AG09309 (cell line): ENCODE data around the gene NUP214.

Experiments used
- DNase-seq: peaks from one replicate; pipeline ENCODE4 v3.0.0-alpha.2; 2010; ENCODE audit warnings: low read depth
- H3K4me3 ChIP-seq: 2 replicates; pipeline ENCODE4 v1.5.1; 2011; ENCODE audit warnings: mild to moderate bottlenecking, low read depth, low read length, moderate library complexity; ENCODE audit not compliant: control insufficient read depth
- TF ChIP-seq, protein P1 (sequence below): IDR thresholded peaks from 2 replicates; pipeline ENCODE4 v1.5.1; 2011; ENCODE audit warnings: mild to moderate bottlenecking, low read depth, low read length, inconsistent platforms; ENCODE audit not compliant: insufficient read depth, control insufficient read depth; ENCODE audit errors: missing control alignments

Gene NUP214

GRCh38 chr9:131122158-131122557, 3.2 kb upstream of the NUP214 start:
- TF ChIP-seq, protein P1, sequence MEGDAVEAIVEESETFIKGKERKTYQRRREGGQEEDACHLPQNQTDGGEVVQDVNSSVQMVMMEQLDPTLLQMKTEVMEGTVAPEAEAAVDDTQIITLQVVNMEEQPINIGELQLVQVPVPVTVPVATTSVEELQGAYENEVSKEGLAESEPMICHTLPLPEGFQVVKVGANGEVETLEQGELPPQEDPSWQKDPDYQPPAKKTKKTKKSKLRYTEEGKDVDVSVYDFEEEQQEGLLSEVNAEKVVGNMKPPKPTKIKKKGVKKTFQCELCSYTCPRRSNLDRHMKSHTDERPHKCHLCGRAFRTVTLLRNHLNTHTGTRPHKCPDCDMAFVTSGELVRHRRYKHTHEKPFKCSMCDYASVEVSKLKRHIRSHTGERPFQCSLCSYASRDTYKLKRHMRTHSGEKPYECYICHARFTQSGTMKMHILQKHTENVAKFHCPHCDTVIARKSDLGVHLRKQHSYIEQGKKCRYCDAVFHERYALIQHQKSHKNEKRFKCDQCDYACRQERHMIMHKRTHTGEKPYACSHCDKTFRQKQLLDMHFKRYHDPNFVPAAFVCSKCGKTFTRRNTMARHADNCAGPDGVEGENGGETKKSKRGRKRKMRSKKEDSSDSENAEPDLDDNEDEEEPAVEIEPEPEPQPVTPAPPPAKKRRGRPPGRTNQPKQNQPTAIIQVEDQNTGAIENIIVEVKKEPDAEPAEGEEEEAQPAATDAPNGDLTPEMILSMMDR, result no peak
- no peak for DNase-seq
- H3K4me3 ChIP-seq, result no peak overlapping the region

GRCh38 chr9:131125038-131125287, 423 bp upstream of the NUP214 start:
- TF ChIP-seq, protein P1, result no peak
- no peak for DNase-seq

GRCh38 chr9:131126059-131126426, 657 bp downstream of the NUP214 start:
- TF ChIP-seq, protein P1, result no peak
- no peak for DNase-seq
- peak overlapping the region; percentile 99 for H3K4me3 ChIP-seq

More at GRCh38 chr9:131125038-131125287, 423 bp upstream of the NUP214 start:
- H3K4me3 ChIP-seq, result peak overlapping the region; percentile 99

DNA sequence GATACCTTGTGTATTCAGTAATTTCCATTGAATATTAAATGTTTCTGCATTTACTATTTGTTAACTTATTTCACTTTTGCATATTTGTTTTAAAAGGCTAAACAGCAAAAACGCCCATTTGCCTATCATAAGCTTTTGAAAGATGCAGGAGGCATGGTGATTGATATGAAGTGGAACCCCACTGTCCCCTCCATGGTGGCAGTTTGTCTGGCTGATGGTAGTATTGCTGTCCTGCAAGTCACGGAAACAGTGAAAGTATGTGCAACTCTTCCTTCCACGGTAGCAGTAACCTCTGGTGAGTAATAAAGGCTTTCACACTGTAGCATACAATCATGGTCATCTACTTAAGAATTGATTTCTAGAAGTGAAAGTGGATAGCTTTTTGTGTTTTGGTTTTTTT, 3.8 kb downstream of the NUP214 start:
- no peak overlapping the region for H3K4me3 ChIP-seq
- TF ChIP-seq, protein P1, result no peak
- no peak for DNase-seq

DNA sequence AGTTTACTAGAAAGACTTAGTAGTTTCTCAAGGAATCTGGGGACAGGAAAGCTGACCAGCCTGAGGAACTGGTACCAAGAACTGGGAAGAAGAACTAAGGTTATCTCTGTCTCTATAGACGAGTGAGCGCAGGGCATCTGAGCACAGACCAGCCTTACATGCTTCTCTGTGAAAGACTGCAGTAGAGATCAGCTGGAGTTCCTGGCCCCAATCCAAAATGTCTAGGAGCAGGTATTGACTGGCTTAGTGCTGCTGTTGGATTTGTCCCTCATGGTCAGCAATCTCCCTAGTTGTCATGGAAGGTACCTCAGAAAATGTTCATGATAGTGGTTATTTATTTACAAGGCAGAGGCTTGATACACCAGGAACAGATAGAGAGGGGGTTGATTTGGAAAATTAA, 13.3 kb downstream of the NUP214 start:
- no peak overlapping the region for H3K4me3 ChIP-seq
- TF ChIP-seq, protein P1, result no peak
- DNase-seq, result no peak

DNA sequence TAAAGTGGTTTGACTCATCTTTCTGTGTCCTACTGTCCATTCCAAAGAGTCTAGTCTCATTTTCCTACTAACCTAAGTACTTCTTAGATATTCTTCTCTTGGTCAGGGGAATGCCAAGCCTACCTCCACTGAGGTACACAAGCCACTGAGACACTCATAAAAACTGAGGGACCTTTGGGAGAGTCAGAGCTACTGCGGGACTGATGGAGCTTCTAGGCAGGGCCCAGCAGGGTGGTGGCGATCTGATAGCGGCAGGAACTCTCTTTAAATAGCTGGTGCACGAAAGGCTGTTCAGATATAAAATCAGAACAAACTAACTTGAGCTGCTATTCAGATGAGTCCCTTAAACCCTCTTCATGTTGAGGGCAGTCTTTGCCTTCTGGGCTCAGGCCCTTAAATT, 14.7 kb downstream of the NUP214 start:
- TF ChIP-seq, protein P1, result no peak
- no peak overlapping the region for H3K4me3 ChIP-seq
- no peak for DNase-seq

DNA sequence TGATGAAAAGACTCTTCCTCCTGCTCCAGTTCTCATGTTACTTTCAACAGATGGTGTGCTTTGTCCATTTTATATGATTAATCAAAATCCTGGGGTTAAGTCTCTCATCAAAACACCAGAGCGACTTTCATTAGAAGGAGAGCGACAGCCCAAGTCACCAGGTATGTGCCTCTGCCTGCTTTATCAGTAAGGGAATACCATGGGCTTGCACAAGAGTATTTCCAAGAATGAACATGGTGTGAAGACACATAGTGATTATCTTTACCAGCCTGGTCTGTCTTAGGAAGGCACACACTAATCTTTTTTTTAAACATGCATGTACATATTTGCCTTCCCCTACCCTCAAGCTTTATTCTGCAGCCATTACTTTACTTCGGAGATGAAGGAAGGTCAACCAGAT, 15.2 kb downstream of the NUP214 start:
- DNase-seq, result no peak
- H3K4me3 ChIP-seq, result no peak overlapping the region
- TF ChIP-seq, protein P1, result no peak
